Naive thymus-derived CD4-positive, alpha-beta T cell (primary cell): ENCODE results near the gene TMEM95. TPM values are rescaled to one million over a fixed set of nuclear protein-coding genes. Genes with fewer than 3 reads are reported as not detected.

ENCODE experiments used
- ATAC-seq: fragments of 150-1000 bp; cut with Tn5 transposase; 2 replicates; pipeline ENCODE4 v1.10.0; 2021; ENCODE audit warnings: mild to moderate bottlenecking, moderate library complexity
- CTCF ChIA-PET: fragments of 350-600 bp; sonication (Branson Sonifier 250); formaldehyde crosslinking; loops from one replicate; lab custom pipeline; 2021; ENCODE audit warnings: antibody characterized with exemption; lab: Charles Lee
- POLR2A ChIA-PET: fragments of 350-600 bp; sonication (Branson Sonifier 250); formaldehyde crosslinking; loops from one replicate; lab custom pipeline; 2021; ENCODE audit warnings: antibody characterized with exemption, inconsistent platforms; lab: Charles Lee
- DNase-seq, 9 donors: peaks; one replicate each; pipeline versions ENCODE4 v3.0.0 to v3.0.0-alpha.2; 2020 to 2022; ENCODE audit warnings: mixed read lengths in 1 of 9
- H3K27ac ChIP-seq: one replicate; pipeline ENCODE4 v1.7.0; 2013; ENCODE audit warnings: mild to moderate bottlenecking, low read depth, low read length, moderate library complexity
- H3K27me3 ChIP-seq, 2 donors: one replicate each; pipeline ENCODE4 v1.7.0; 2013; ENCODE audit warnings: low read length in 2 of 2, mild to moderate bottlenecking in 2 of 2, moderate library complexity in 2 of 2; ENCODE audit not compliant: control insufficient read depth in 2 of 2, insufficient read depth in 2 of 2
- H3K36me3 ChIP-seq, 3 experiments: 1 replicate in 2 of 3; 2 replicates in 1 of 3; pipeline ENCODE4 v1.7.0; 2013; ENCODE audit warnings: low read length in 3 of 3, mild to moderate bottlenecking in 3 of 3, moderate library complexity in 1 of 3; ENCODE audit not compliant: insufficient read depth in 3 of 3, control insufficient read depth in 2 of 3
- H3K4me1 ChIP-seq, 2 donors: one replicate each; pipeline ENCODE4 v1.7.0; 2013; ENCODE audit warnings: low read length in 2 of 2, mild to moderate bottlenecking in 2 of 2, moderate library complexity in 1 of 2; ENCODE audit not compliant: control insufficient read depth in 2 of 2, insufficient read depth in 2 of 2
- H3K4me3 ChIP-seq: 2 replicates; pipeline ENCODE4 v1.7.0; 2013; ENCODE audit warnings: mild to moderate bottlenecking, low read length
- H3K9me3 ChIP-seq, 3 experiments: 1 replicate in 2 of 3; 2 replicates in 1 of 3; pipeline ENCODE4 v1.7.0; 2013; ENCODE audit warnings: low read length in 3 of 3; ENCODE audit not compliant: control insufficient read depth in 2 of 3
- H3K27ac Mint-ChIP-seq, 9 donors: one replicate each; pipeline ENCODE4 v1.8.0; 2020 to 2022; ENCODE audit warnings: mixed read lengths in 9 of 9, mild to moderate bottlenecking in 8 of 9, moderate library complexity in 5 of 9, inconsistent platforms in 2 of 9
- H3K27me3 Mint-ChIP-seq, 5 donors: one replicate each; pipeline ENCODE4 v1.8.0; 2021 to 2022; ENCODE audit warnings: mixed read lengths in 5 of 5, mild to moderate bottlenecking in 1 of 5
- H3K36me3 Mint-ChIP-seq, 5 donors: one replicate each; pipeline ENCODE4 v1.8.0; 2020 to 2022; ENCODE audit warnings: mixed read lengths in 5 of 5, mild to moderate bottlenecking in 3 of 5, inconsistent platforms in 1 of 5
- H3K4me1 Mint-ChIP-seq, 7 donors: one replicate each; pipeline ENCODE4 v1.8.0; 2020 to 2022; ENCODE audit warnings: mixed read lengths in 7 of 7, mild to moderate bottlenecking in 3 of 7, inconsistent platforms in 1 of 7
- H3K4me3 Mint-ChIP-seq, 10 donors: one replicate each; pipeline ENCODE4 v1.8.0; 2020 to 2022; ENCODE audit warnings: mild to moderate bottlenecking in 10 of 10, mixed read lengths in 10 of 10, moderate library complexity in 6 of 10, inconsistent platforms in 2 of 10
- H3K9me3 Mint-ChIP-seq, 11 donors: one replicate each; pipeline ENCODE4 v1.8.0; 2020 to 2022; ENCODE audit warnings: mixed read lengths in 11 of 11, mild to moderate bottlenecking in 4 of 11, inconsistent platforms in 1 of 11, moderate library complexity in 1 of 11
- intact Hi-C, 2 donors: fragments of 100-400 bp; cut with micrococcal nuclease; formaldehyde crosslinking; loops; one replicate each; pipeline ENCODE4 v1.15.1; 2023
- polyA plus RNA-seq, 2 donors: library from polyadenylated mRNA; unstranded; fragments of 300-500 nt; fragmentation: Illumina TruSeq; gene quantifications; one replicate each; pipeline ENCODE4 v1.2.3, GENCODE V29; 2021
- total RNA-seq, 6 experiments: library from RNA in 5 of 6; stranded (reverse) in 5 of 6; gene quantifications; 1 replicate in 5 of 6; 2 replicates in 1 of 6; pipeline ENCODE4 v1.2.3 and lab custom pipeline; 2021 to 2026

Gene TMEM95
- total and polyA plus RNA-seq, 7 experiments from 2014 or later: not detected

- Mint-ChIP-seq H3K36me3 (peaks cover 0 to 25% (median 19%) of the 10 kb centered on the region in 5 donors), H3K27me3 (no peaks in the 10 kb centered on the region), H3K9me3 (no peaks in the 10 kb centered on the region), H3K4me3 (peak overlapping the region; percentile 89 to 97 (median 95)), H3K4me1 (peaks cover 25 to 48% (median 28%) of the 10 kb centered on the region in 7 donors), H3K27ac (peak overlapping the region; percentile 83 to 97 (median 90))
- no peaks in the 10 kb centered on the region for H3K27me3 ChIP-seq
- peaks cover 7 to 25% of the 10 kb centered on the region in 2 donors for H3K4me1 ChIP-seq
- DNase-seq (peak in 7 of 9 donors; percentile 49 to 78 (median 72)), ATAC-seq (peak; percentile 77)
- no peaks in the 10 kb centered on the region for H3K9me3 ChIP-seq
- peaks cover 8 to 40% (median 16%) of the 10 kb centered on the region in 3 experiments for H3K36me3 ChIP-seq
- intact Hi-C loops: loop anchor here (1.0 to 5.0 kb wide), 6 partner anchors 10 to 91 kb away; partner anchors contain the start of genes TMEM256 (in 2 of the 2), POLR2A (in 1 of the 2) and TMEM102 (in 1 of the 2)
- CTCF ChIA-PET: interaction anchor here (0.6 to 2.2 kb wide), 5 partner anchors 10 to 167 kb away, joined by 3 to 7 read pairs (median 3); partner anchors contain the start of genes ACAP1 and TMEM95
- peak overlapping the region; percentile 94 for H3K4me3 ChIP-seq
- POLR2A ChIA-PET: interaction anchor here (0.5 to 5.9 kb wide), 14 partner anchors 8 to 767 kb away, joined by 3 to 38 read pairs (median 4); partner anchors contain the start of genes POLR2A, TMEM102 and TMEM256
- peak overlapping the region; percentile 87 for H3K27ac ChIP-seq
These were observed 38.9 kb downstream of the TMEM95 start for GRCh38 chr17:7393613-7394451.

DNA sequence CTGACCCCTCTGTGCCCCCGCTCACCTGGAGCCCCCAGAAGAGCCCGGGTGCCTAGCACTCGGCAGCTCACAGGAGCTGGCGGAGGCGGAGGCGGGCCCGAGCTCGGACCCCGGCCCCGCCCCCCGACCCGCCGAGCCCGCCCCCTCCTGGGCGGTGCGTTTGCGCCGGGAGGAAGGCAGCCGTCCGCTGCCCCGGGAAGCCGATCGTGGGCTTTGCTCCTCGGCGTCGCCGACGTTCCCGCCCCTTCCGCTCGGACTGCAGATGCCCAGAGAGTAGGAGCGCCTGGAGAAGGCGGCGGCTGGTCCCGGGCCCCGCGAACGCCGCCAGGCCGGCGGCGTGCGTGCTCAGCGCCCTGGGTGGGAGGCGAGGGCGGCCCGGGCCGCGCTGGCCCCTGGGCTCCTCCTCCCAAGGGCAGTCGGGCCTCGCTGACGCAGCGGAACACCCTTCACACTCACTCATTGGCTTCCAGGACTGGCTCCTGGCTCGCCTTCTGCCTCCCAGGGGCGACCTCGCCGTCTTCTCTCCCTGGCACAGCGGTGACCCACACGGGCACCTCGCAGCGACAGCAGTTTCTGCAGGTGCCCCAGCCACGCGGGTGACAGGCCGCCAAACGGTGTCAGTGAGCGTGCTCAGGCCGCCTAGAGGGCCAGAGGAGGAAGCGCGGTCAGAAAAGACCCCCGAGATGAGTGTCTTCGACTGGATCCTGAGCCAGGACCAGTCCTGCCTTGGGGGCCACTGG lies 39.7 kb downstream of the TMEM95 start, which contains the start of gene PLSCR3:
Gene PLSCR3, minus strand, starts transcription at position 74 of the 740 bp plus-strand sequence. CDS start 415 bp downstream, outside the sequence.
- DNase-seq: peak; percentile 68 to 91 (median 82)
- ATAC-seq: peak; percentile 94
- Mint-ChIP-seq H3K4me1 (peaks cover 25 to 46% (median 27%) of the 10 kb centered on the region in 7 donors), H3K9me3 (no peaks in the 10 kb centered on the region), H3K4me3 (peak within 1 kb of the TSS; percentile 93 to 97 (median 95)), H3K27ac (peak within 1 kb of the TSS; percentile 85 to 97 (median 92)), H3K36me3 (peaks cover 0 to 19% (median 15%) of the 10 kb centered on the region in 5 donors), H3K27me3 (no peaks in the 10 kb centered on the region)
- ChIA-PET CTCF (interaction anchor here (0.6 to 2.2 kb wide), 5 partner anchors 10 to 730 kb away, joined by 3 to 7 read pairs (median 4); partner anchors contain the start of genes ACAP1 and TMEM95), POLR2A (interaction anchor here (0.6 to 5.9 kb wide), 11 partner anchors 9 to 85 kb away, joined by 3 to 38 read pairs (median 3); partner anchors contain the start of genes TMEM102 and TMEM256)
- Histone ChIP-seq H3K4me1 (peaks cover 7 to 25% of the 10 kb centered on the region in 2 donors), H3K27me3 (no peaks in the 10 kb centered on the region), H3K27ac (peak within 1 kb of the TSS; percentile 87), H3K9me3 (no peaks in the 10 kb centered on the region), H3K4me3 (peak within 1 kb of the TSS; percentile 94), H3K36me3 (peaks cover 8 to 32% (median 11%) of the 10 kb centered on the region in 3 experiments)
- intact Hi-C loops: loop anchor here (1.0 to 5.0 kb wide), 6 partner anchors 10 to 90 kb away; partner anchors contain the start of genes TMEM256 (in 2 of the 2), POLR2A (in 1 of the 2) and TMEM102 (in 1 of the 2)

GRCh38 chr17:7396147-7396546 lies 41.2 kb downstream of the TMEM95 start:
- no peaks in the 10 kb centered on the region for H3K27me3 ChIP-seq
- CTCF ChIA-PET: interaction anchor here (0.6 kb wide), 1 partner anchor 79 kb away, joined by 7 read pairs; no protein-coding TSS in a partner anchor
- peaks cover 0 to 17% (median 3%) of the 10 kb centered on the region in 3 experiments for H3K36me3 ChIP-seq
- DNase-seq: no peak
- intact Hi-C loops: no loop called here
- no peak overlapping the region for H3K4me3 ChIP-seq
- peak overlapping the region in 1 of 9 donors; percentile 9 for H3K27ac Mint-ChIP-seq
- peak overlapping the region in 6 of 10 donors; percentile 1 to 64 (median 22) for H3K4me3 Mint-ChIP-seq
- H3K4me1 Mint-ChIP-seq: peaks cover 20 to 33% (median 24%) of the 10 kb centered on the region in 7 donors
- H3K36me3 Mint-ChIP-seq: peaks cover 0 to 14% (median 6%) of the 10 kb centered on the region in 5 donors
- H3K27me3 Mint-ChIP-seq: no peaks in the 10 kb centered on the region
- POLR2A ChIA-PET: interaction anchor here (2.2 to 5.9 kb wide), 2 partner anchors 7 to 12 kb away, joined by 17 to 38 read pairs; partner anchors contain the start of gene TMEM256
- no peaks in the 10 kb centered on the region for H3K9me3 ChIP-seq
- peaks cover 7 to 16% of the 10 kb centered on the region in 2 donors for H3K4me1 ChIP-seq
- no peaks in the 10 kb centered on the region for H3K9me3 Mint-ChIP-seq
- no peak overlapping the region for H3K27ac ChIP-seq
- ATAC-seq: no peak

- Histone ChIP-seq H3K4me1 (peaks cover 6% of the 10 kb centered on the region in 2 donors), H3K27me3 (no peaks in the 10 kb centered on the region), H3K9me3 (no peaks in the 10 kb centered on the region), H3K36me3 (no peaks in the 10 kb centered on the region), H3K4me3 (no peak overlapping the region), H3K27ac (no peak overlapping the region)
- H3K4me1 Mint-ChIP-seq: peaks cover 5 to 23% (median 16%) of the 10 kb centered on the region in 7 donors
- peak overlapping the region in 2 of 9 donors; percentile 17 to 49 for H3K27ac Mint-ChIP-seq
- H3K36me3 Mint-ChIP-seq: peaks cover 0 to 4% (median 0%) of the 10 kb centered on the region in 5 donors
- CTCF ChIA-PET: interaction anchor here (0.7 to 1.7 kb wide), 2 partner anchors 16 to 37 kb away, joined by 5 read pairs; partner anchors contain the start of gene TMEM102
- H3K9me3 Mint-ChIP-seq: no peaks in the 10 kb centered on the region
- POLR2A ChIA-PET: interaction anchor here (0.6 to 2.1 kb wide), 5 partner anchors 12 to 87 kb away, joined by 3 to 7 read pairs (median 3); no protein-coding TSS in a partner anchor
- intact Hi-C loops: no loop called here
- ATAC-seq (no peak), DNase-seq (no peak)
- H3K4me3 Mint-ChIP-seq: no peak overlapping the region
- no peaks in the 10 kb centered on the region for H3K27me3 Mint-ChIP-seq
These were observed 43.7 kb downstream of the TMEM95 start for GRCh38 chr17:7398612-7399011.

DNA sequence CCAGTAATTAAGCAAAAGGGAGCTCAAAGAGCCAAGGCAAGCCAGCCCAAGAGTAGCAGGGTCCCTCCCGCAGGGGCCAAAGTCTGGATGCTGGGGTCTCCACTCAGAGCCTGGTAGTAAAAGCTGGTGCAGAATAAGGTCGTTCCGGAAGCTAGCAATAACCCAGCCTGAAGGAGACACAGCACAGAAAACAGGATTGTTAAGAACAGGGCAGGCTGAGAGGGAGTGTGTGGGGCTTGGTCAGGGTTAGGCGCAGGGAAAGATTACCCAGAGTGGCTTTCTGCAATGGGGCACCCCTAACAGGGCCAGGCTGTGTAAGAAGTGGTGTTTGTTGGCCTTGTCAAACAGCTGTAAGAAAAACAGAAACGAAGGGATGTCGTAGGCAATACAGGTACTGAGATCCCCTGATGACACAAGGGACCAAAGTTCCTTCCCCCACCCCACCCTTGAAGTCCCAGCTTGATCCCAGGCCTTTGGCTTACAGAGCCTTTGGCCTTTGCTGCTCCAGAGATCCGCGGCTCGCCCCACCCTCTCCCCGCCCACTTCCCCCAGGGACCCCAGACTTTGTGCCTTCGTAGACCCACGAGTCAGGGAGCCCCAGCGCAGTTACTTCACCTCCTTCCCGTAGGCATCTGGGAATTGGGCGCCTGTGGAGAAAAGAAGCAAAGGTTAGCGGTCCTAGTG lies 48.2 kb downstream of the TMEM95 start:
- ChIA-PET POLR2A (interaction anchor here (0.6 to 3.7 kb wide), 14 partner anchors 10 to 367 kb away, joined by 3 to 38 read pairs (median 6); partner anchors contain the start of genes ATP1B2, NEURL4, PLSCR3 and POLR2A), CTCF (interaction anchor here (0.9 to 1.1 kb wide), 3 partner anchors 19 to 158 kb away, joined by 3 to 4 read pairs (median 3); no protein-coding TSS in a partner anchor)
- peaks cover 0 to 3% (median 0%) of the 10 kb centered on the region in 3 experiments for H3K36me3 ChIP-seq
- H3K27me3 Mint-ChIP-seq: peaks cover 0 to 20% (median 0%) of the 10 kb centered on the region in 5 donors
- H3K27ac ChIP-seq: peak overlapping the region; percentile 78
- H3K9me3 ChIP-seq: no peaks in the 10 kb centered on the region
- peak overlapping the region; percentile 95 for H3K4me3 ChIP-seq
- H3K27ac Mint-ChIP-seq: peak overlapping the region; percentile 91 to 100 (median 95)
- peaks cover 0 to 1% (median 0%) of the 10 kb centered on the region in 11 donors for H3K9me3 Mint-ChIP-seq
- no peaks in the 10 kb centered on the region for H3K27me3 ChIP-seq
- peaks cover 0 to 4% (median 0%) of the 10 kb centered on the region in 5 donors for H3K36me3 Mint-ChIP-seq
- H3K4me3 Mint-ChIP-seq: peak overlapping the region; percentile 87 to 98 (median 96)
- intact Hi-C loops: loop anchor here (5.0 kb wide), 3 partner anchors 96 to 169 kb away; partner anchors contain the start of genes CTDNEP1 (in 1 of the 2), EIF5A (in 1 of the 2) and ELP5 (in 1 of the 2)
- H3K4me1 ChIP-seq: peaks cover 6 to 10% of the 10 kb centered on the region in 2 donors
- peak in 1 of 9 donors; percentile 45 for DNase-seq
- no peak for ATAC-seq
- peaks cover 7 to 23% (median 20%) of the 10 kb centered on the region in 7 donors for H3K4me1 Mint-ChIP-seq
